H9 (cell line): ENCODE measurements around the gene HSPBP1. TPM values are rescaled to one million over a fixed set of nuclear protein-coding genes. Genes with fewer than 3 reads are reported as not detected.

Experiments
- DNase-seq: peaks from one replicate; pipeline ENCODE4 v3.0.0-alpha.2; 2017
- H2AFZ ChIP-seq: one replicate; pipeline ENCODE4 v1.6.1; 2013; ENCODE audit warnings: mild to moderate bottlenecking, low read length, control low read depth, moderate library complexity
- H2AK5ac ChIP-seq: 2 replicates; pipeline ENCODE4 v1.6.1; 2013; ENCODE audit warnings: low read length, control low read depth, mixed read lengths; ENCODE audit not compliant: insufficient read length
- H2BK120ac ChIP-seq: one replicate; pipeline ENCODE4 v1.6.1; 2013; ENCODE audit warnings: low read depth, mild to moderate bottlenecking, low read length, control low read depth, inconsistent platforms; ENCODE audit not compliant: poor library complexity, severe bottlenecking
- H2BK12ac ChIP-seq: 2 replicates; pipeline ENCODE4 v1.6.1; 2013; ENCODE audit warnings: low read length, control low read depth, mixed read lengths, low read depth; ENCODE audit not compliant: insufficient read length
- H2BK15ac ChIP-seq: 2 replicates; pipeline ENCODE4 v1.6.1; 2013; ENCODE audit warnings: low read depth, low read length, control low read depth
- H2BK20ac ChIP-seq: one replicate; pipeline ENCODE4 v1.6.1; 2013; ENCODE audit warnings: low read depth, mild to moderate bottlenecking, low read length, control low read depth, inconsistent platforms; ENCODE audit not compliant: poor library complexity, severe bottlenecking
- H2BK5ac ChIP-seq: 2 replicates; pipeline ENCODE4 v1.6.1; 2013; ENCODE audit warnings: low read length, control low read depth, mixed read lengths; ENCODE audit not compliant: insufficient read length
- H3K14ac ChIP-seq: 2 replicates; pipeline ENCODE4 v1.6.1; 2013; ENCODE audit warnings: low read length, control low read depth; ENCODE audit not compliant: insufficient read depth
- H3K18ac ChIP-seq: 2 replicates; pipeline ENCODE4 v1.6.1; 2013; ENCODE audit warnings: low read depth, mild to moderate bottlenecking, mixed read lengths, low read length, control low read depth; ENCODE audit not compliant: insufficient read length
- H3K23ac ChIP-seq: 2 replicates; pipeline ENCODE4 v1.6.1; 2013; ENCODE audit warnings: low read length, control low read depth, mixed read lengths, low read depth; ENCODE audit not compliant: insufficient read length
- H3K23me2 ChIP-seq: 2 replicates; pipeline ENCODE4 v1.6.1; 2013; ENCODE audit warnings: low read depth, mild to moderate bottlenecking, mixed read lengths, low read length, control low read depth; ENCODE audit not compliant: insufficient read length, poor library complexity, severe bottlenecking
- H3K27ac ChIP-seq: 2 replicates; pipeline ENCODE4 v1.5.1; 2013; ENCODE audit warnings: low read length, control low read depth, mixed read lengths, low read depth; ENCODE audit not compliant: insufficient read length
- H3K27me3 ChIP-seq: 2 replicates; pipeline ENCODE4 v1.6.1; 2013; ENCODE audit warnings: low read length, control low read depth, inconsistent platforms; ENCODE audit not compliant: insufficient read depth
- H3K4ac ChIP-seq: 2 replicates; pipeline ENCODE4 v1.6.1; 2013; ENCODE audit warnings: low read depth, mild to moderate bottlenecking, control low read depth, inconsistent platforms, low read length, moderate library complexity
- H3K4me1 ChIP-seq: 2 replicates; pipeline ENCODE4 v1.6.1; 2013; ENCODE audit warnings: low read length, control low read depth, inconsistent platforms; ENCODE audit not compliant: insufficient read depth
- H3K4me2 ChIP-seq: 2 replicates; pipeline ENCODE4 v1.6.1; 2013; ENCODE audit warnings: low read length, control low read depth, mixed read lengths; ENCODE audit not compliant: insufficient read length, insufficient read depth
- H3K56ac ChIP-seq: 2 replicates; pipeline ENCODE4 v1.6.1; 2013; ENCODE audit warnings: low read depth, mild to moderate bottlenecking, mixed read lengths, low read length, control low read depth; ENCODE audit not compliant: insufficient read length
- H3K79me1 ChIP-seq: 2 replicates; pipeline ENCODE4 v1.6.1; 2013; ENCODE audit warnings: low read depth, mild to moderate bottlenecking, moderate library complexity, low read length, control low read depth, inconsistent platforms; ENCODE audit not compliant: insufficient read depth, poor library complexity, severe bottlenecking
- H3K79me2 ChIP-seq: 2 replicates; pipeline ENCODE4 v1.6.1; 2013; ENCODE audit warnings: low read length, control low read depth, inconsistent platforms; ENCODE audit not compliant: insufficient read depth
- H3K9ac ChIP-seq: 2 replicates; pipeline ENCODE4 v1.6.1; 2013; ENCODE audit warnings: low read length, control low read depth, mixed read lengths; ENCODE audit not compliant: insufficient read length; ENCODE audit errors: extremely low read depth
- H3K9me3 ChIP-seq: one replicate; pipeline ENCODE4 v1.6.1; 2013; ENCODE audit warnings: low read depth, low read length, inconsistent platforms; ENCODE audit not compliant: control insufficient read depth
- H3T11ph ChIP-seq: one replicate; pipeline ENCODE4 v1.6.1; 2013; ENCODE audit warnings: mild to moderate bottlenecking, low read length, control low read depth, inconsistent platforms
- H4K20me1 ChIP-seq: one replicate; pipeline ENCODE4 v1.6.1; 2013; ENCODE audit not compliant: control insufficient read depth, insufficient read length, insufficient read depth
- H4K5ac ChIP-seq: 2 replicates; pipeline ENCODE4 v1.6.1; 2013; ENCODE audit warnings: low read depth, mild to moderate bottlenecking, mixed read lengths, low read length, control low read depth; ENCODE audit not compliant: insufficient read length
- H4K8ac ChIP-seq: replicated peaks from 2 replicates; pipeline ENCODE4 v1.6.1; 2013; ENCODE audit warnings: low read length, control low read depth, mixed read lengths, low read depth; ENCODE audit not compliant: insufficient read length
- H4K91ac ChIP-seq: 2 replicates; pipeline ENCODE4 v1.6.1; 2013; ENCODE audit warnings: low read depth, mild to moderate bottlenecking, moderate library complexity, mixed read lengths, low read length, control low read depth; ENCODE audit not compliant: insufficient read length
- H3K27ac Mint-ChIP-seq, 3 experiments: 2 replicates in 2 of 3; 3 replicates in 1 of 3; pipeline ENCODE4 v1.8.0; 2020 to 2021; ENCODE audit warnings: mixed read lengths in 3 of 3, mild to moderate bottlenecking in 1 of 3, moderate library complexity in 1 of 3
- H3K27me3 Mint-ChIP-seq: 2 replicates; pipeline ENCODE4 v1.8.0; 2021; ENCODE audit warnings: low read depth, mild to moderate bottlenecking, moderate library complexity, mixed read lengths
- H3K36me3 Mint-ChIP-seq, 3 experiments: 2 replicates in 2 of 3; 3 replicates in 1 of 3; pipeline ENCODE4 v1.8.0; 2020 to 2021; ENCODE audit warnings: low read depth in 3 of 3, mixed read lengths in 3 of 3; ENCODE audit not compliant: insufficient read depth in 1 of 3
- H3K4me1 Mint-ChIP-seq, 2 experiments: 2 replicates each; pipeline ENCODE4 v1.8.0; 2020; ENCODE audit warnings: mixed read lengths in 2 of 2
- H3K4me3 Mint-ChIP-seq, 2 experiments: 2 replicates in 1 of 2; 3 replicates in 1 of 2; pipeline ENCODE4 v1.8.0; 2020 to 2021; ENCODE audit warnings: mild to moderate bottlenecking in 2 of 2, mixed read lengths in 2 of 2, moderate library complexity in 1 of 2
- H3K9me3 Mint-ChIP-seq, 2 experiments: 2 replicates in 1 of 2; 3 replicates in 1 of 2; pipeline ENCODE4 v1.8.0; 2020; ENCODE audit warnings: mild to moderate bottlenecking in 2 of 2, mixed read lengths in 2 of 2, moderate library complexity in 1 of 2
- WGBS: extraction: QIAGEN DNeasy Blood & Tissue Kit; methylation state at CpG from one replicate; pipeline ENCODE4 v1.1.7; 2013; ENCODE audit warnings: missing lambda C conversion rate, low lambda C conversion rate, mixed read lengths; ENCODE audit not compliant: insufficient read length; ENCODE audit errors: extremely low coverage; 5-methylcytosine and 5-hydroxymethylcytosine counted together
- total RNA-seq: library from RNA; stranded (reverse); gene quantifications from 2 replicates; pipeline ENCODE4 v1.2.1, GENCODE V29; 2021
- TF ChIP-seq, protein P1 (sequence below): fragments of 200-600 bp; sonication (generic); conservative IDR thresholded peaks from 3 replicates; pipeline ENCODE4 v1.8.0; 2021; ENCODE audit warnings: antibody characterized with exemption, mild to moderate bottlenecking

Gene HSPBP1
- total RNA-seq, 1 experiment from 2014 or later, result 47.4 TPM

DNA sequence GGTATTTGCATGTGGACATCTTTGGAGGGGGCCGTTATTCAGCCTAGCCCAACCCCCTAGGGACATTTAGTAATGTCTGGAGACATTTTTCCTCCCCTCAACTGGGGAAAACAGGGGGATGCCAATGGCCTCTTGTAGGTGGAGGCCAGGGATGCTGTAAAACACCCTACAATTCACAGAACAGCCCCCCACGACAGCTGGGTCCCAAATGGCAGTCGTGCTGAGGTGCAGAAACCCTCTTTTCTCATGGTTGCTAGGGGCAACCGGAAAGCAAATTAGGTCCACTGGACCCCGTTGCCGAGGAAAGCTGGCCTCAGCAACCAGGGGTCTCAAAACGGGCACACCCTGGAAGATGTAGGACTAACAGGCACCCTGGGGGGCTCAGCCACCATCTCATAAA, 30.6 kb upstream of the HSPBP1 start:
- H3K23ac ChIP-seq, result no peak overlapping the region
- no peak overlapping the region for H3K4ac ChIP-seq
- no peak overlapping the region for H3K27ac ChIP-seq
- no peaks in the 10 kb centered on the region for H4K20me1 ChIP-seq
- no peak overlapping the region for H2BK12ac ChIP-seq
- peaks cover 29 to 44% (median 40%) of the 10 kb centered on the region in 3 experiments; a peak in 6 of 7 replicates for H3K36me3 Mint-ChIP-seq
- H3K56ac ChIP-seq, result no peak overlapping the region
- no peak overlapping the region for H2BK20ac ChIP-seq
- no peak overlapping the region for H2AK5ac ChIP-seq
- H2BK15ac ChIP-seq, result no peak overlapping the region
- H2AFZ ChIP-seq, result no peak overlapping the region
- no peak overlapping the region for H3K9ac ChIP-seq
- H3K27ac Mint-ChIP-seq, result peak overlapping the region in 1 of 3 experiments; percentile 33; a peak in 1 of 7 replicates
- no peak overlapping the region for H3K18ac ChIP-seq
- H3K14ac ChIP-seq, result no peak overlapping the region
- peaks cover 3% of the 10 kb centered on the region; the same call in 1 of the 2 replicates for H3K4me1 ChIP-seq
- no peak overlapping the region for H3K4me2 ChIP-seq
- H2BK120ac ChIP-seq, result no peak overlapping the region
- H4K5ac ChIP-seq, result no peak overlapping the region
- no peaks in the 10 kb centered on the region for H3K79me1 ChIP-seq
- no peaks in the 10 kb centered on the region for H3K9me3 Mint-ChIP-seq
- H3K23me2 ChIP-seq, result no peaks in the 10 kb centered on the region
- no peak overlapping the region for H3T11ph ChIP-seq
- no peaks in the 10 kb centered on the region for H3K79me2 ChIP-seq
- TF ChIP-seq, protein P1, sequence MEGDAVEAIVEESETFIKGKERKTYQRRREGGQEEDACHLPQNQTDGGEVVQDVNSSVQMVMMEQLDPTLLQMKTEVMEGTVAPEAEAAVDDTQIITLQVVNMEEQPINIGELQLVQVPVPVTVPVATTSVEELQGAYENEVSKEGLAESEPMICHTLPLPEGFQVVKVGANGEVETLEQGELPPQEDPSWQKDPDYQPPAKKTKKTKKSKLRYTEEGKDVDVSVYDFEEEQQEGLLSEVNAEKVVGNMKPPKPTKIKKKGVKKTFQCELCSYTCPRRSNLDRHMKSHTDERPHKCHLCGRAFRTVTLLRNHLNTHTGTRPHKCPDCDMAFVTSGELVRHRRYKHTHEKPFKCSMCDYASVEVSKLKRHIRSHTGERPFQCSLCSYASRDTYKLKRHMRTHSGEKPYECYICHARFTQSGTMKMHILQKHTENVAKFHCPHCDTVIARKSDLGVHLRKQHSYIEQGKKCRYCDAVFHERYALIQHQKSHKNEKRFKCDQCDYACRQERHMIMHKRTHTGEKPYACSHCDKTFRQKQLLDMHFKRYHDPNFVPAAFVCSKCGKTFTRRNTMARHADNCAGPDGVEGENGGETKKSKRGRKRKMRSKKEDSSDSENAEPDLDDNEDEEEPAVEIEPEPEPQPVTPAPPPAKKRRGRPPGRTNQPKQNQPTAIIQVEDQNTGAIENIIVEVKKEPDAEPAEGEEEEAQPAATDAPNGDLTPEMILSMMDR, result no peak
- H4K91ac ChIP-seq, result no peak overlapping the region
- no peak for DNase-seq
- peaks cover 3 to 10% of the 10 kb centered on the region in 2 experiments; a peak in 3 of 4 replicates for H3K4me1 Mint-ChIP-seq
- no peaks in the 10 kb centered on the region for H3K27me3 Mint-ChIP-seq
- no peak overlapping the region for H4K8ac ChIP-seq
- no peak overlapping the region for H2BK5ac ChIP-seq
- WGBS, result no CpG with 5 or more reads among the region's 7 CpGs
- H3K27me3 ChIP-seq, result no peaks in the 10 kb centered on the region
- no peaks in the 10 kb centered on the region for H3K9me3 ChIP-seq
- no peak overlapping the region for H3K4me3 Mint-ChIP-seq
